ENCODE data around the gene GAST. TPM values are rescaled to one million over a fixed set of nuclear protein-coding genes. Genes with fewer than 3 reads are reported as not detected.

GAST gene, protein sequence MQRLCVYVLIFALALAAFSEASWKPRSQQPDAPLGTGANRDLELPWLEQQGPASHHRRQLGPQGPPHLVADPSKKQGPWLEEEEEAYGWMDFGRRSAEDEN
- total RNA-seq (not detected), polyA plus RNA-seq (ENCODE audit: insufficient read depth, low read depth, low replicate concordance) (not detected)
- long read RNA-seq, donor 1, result 0 reads
- long read RNA-seq, donor 2, result 0 reads

DNA sequence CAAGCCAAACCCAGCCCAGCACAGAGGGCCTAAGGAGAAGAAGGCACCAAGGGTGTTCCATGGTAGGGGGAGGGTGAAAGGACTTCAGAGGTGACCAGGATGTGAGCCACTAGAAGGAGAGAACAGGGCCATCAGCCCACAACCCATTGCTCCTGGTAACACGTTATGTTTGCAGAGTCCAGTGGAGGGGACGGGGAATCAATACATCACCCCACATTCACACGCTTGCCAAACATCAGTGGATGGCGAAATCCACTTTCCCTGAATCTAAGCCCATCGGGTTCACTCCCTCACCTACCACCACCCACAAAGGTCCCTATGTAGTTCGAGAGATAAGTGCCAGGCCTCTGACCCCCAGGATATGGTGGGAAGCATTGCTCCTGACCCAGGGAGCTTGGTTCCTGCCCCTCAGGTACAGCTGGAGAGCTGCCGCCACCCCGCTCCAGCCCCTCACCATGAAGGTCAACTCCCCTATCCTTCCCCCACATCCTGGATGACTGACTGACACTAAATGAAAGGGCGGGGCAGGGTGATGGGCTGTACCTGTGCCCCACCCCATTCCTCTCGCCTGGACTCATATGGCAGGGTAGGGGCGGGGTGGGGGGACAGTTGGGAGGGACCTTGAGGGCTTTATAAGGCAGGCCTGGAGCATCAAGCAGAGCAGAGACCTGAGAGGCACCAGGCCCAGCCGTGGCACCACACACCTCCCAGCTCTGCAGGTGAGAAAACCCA is at the start of gene GAST:
TSS of gene GAST (plus strand) at position 663 of the 732 bp plus-strand sequence. CDS start 3,106 bp downstream, outside the sequence.
- DNase-seq, result no peak
- TF ChIP-seq, protein P1, sequence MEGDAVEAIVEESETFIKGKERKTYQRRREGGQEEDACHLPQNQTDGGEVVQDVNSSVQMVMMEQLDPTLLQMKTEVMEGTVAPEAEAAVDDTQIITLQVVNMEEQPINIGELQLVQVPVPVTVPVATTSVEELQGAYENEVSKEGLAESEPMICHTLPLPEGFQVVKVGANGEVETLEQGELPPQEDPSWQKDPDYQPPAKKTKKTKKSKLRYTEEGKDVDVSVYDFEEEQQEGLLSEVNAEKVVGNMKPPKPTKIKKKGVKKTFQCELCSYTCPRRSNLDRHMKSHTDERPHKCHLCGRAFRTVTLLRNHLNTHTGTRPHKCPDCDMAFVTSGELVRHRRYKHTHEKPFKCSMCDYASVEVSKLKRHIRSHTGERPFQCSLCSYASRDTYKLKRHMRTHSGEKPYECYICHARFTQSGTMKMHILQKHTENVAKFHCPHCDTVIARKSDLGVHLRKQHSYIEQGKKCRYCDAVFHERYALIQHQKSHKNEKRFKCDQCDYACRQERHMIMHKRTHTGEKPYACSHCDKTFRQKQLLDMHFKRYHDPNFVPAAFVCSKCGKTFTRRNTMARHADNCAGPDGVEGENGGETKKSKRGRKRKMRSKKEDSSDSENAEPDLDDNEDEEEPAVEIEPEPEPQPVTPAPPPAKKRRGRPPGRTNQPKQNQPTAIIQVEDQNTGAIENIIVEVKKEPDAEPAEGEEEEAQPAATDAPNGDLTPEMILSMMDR (IDR thresholded peaks at IDR 0.05), result no peak
- no peak for TF ChIP-seq POLR2A (IDR thresholded peaks at IDR 0.05)
- no peak within 1 kb of the TSS for H3K27ac ChIP-seq
- WGBS, 2 donors, result 88 to 95% methylated on average over 12 of the region's 12 CpGs
- H3K27me3 ChIP-seq, result no peaks in the 10 kb centered on the region
- H3K9me3 ChIP-seq, result no peaks in the 10 kb centered on the region
- no peaks in the 10 kb centered on the region for H3K36me3 ChIP-seq (ENCODE audit: low read depth, missing control alignments)
- no peaks in the 10 kb centered on the region for H3K4me1 ChIP-seq
- intact Hi-C loops (cut with DNase I; ENCODE audit: low total_unique reads), result no loop called here
- no peak within 1 kb of the TSS for H3K4me3 ChIP-seq

DNA sequence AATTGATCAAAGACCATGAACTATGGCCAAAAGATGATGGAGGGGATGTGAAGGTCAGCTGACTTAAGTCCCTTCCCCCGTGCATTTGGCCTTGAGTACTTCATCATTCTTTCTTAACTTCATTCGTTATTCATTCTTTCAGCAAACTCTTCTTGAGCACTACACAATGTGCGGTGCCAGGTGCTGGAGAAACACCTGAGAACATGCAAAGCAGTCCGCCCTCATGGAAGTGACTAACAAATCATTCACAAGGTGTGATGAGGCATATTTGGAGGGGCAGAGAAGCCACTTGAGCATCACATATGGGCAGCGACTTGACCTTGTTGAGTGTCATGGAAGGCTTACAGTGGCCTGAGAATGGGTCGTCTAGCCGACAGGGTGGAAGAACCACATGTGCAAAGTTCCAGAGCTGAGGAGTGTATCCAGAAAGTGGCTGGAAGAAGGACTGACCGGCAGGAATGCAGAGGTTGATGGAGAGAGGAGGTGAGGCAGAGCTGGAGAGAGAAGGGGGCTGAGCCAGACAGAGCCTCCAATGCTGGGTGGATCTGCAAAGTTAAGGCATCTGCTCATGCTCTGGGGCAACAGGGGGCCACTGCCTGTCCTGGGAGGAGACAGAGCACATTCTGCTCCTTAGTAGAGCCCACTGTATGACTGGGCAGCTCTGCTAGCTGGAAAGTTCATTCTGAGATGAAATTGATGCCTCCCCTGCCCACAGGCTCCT is 48.5 kb upstream of the GAST start:
- no peak for DNase-seq
- Histone ChIP-seq H3K9me3 (no peaks in the 10 kb centered on the region), H3K4me3 (no peak overlapping the region), H3K27me3 (no peaks in the 10 kb centered on the region), H3K36me3 (ENCODE audit: low read depth, missing control alignments) (no peaks in the 10 kb centered on the region), H3K4me1 (peaks cover 7% of the 10 kb centered on the region), H3K27ac (no peak overlapping the region)
- intact Hi-C loops (cut with DNase I; ENCODE audit: low total_unique reads), result no loop called here
- 64 to 69% methylated on average over 8 of the region's 8 CpGs for WGBS, 2 donors
- TF ChIP-seq POLR2A (IDR thresholded peaks at IDR 0.05), result no peak
- TF ChIP-seq, protein P1 (IDR thresholded peaks at IDR 0.05), result no peak

DNA sequence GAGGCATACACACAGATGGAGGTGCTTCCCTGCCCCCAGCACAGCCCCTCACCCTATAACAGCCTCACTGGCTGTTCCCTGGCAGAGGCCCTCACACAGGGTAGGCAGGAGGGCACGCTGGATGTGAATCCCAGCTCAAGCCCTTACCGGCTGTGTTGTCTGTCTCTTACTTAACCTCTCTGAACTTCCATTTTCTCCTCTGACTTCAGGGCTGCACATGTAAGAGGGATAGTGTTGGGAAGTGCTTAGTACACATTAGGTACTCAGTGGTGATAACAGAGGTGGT is 48.0 kb upstream of the GAST start:
- WGBS, 2 donors, result 65 to 78% methylated on average over 2 of the region's 2 CpGs
- intact Hi-C loops (cut with DNase I; ENCODE audit: low total_unique reads), result no loop called here
- no peak overlapping the region for H3K27ac ChIP-seq

DNA sequence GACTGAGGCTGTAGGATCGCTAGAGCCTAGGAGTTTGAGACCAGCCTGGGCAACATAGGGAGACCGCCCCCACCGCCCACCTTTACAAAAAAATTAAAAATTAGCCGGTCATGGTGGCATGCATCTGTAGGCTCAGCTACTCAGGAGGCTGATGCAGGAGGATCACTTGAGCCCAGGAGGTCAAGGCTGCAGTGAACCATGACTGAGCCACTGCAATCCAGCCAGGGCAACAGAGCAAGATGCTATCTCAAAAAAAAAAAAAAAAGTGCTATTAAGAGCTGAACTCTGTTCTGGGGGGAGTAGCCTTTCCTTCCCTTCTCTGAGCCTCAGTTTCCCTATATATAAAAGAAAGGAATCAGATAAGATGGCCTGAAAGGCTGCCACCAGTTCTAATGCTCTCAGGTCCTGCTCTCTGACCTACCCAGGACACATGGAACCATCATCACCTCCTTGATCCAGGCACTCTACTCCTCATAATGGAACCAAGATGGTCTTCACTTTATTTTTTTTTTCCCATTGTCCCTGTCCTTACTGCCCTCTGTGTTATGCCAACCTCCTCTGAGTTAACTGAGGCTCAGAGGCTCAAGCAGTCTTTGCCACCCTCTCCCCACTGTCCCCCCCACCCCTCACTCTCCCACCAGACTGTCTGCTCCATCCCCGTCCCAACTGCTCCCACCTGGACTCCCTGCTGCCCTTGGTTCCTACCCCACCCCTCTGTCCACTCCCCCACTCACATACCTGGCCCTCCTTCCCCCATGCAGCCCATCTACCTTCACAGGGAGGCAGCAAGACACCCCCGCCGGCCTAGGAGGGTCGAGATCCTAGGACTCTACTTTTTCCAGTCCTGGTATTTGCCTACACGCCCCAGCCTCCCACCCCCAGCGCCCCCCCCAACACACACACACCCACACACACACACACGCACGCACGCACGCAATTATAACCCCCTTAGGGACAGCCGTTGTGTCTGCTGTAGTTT is 47.3 kb upstream of the GAST start:
- Histone ChIP-seq H3K4me3 (peak overlapping the region; percentile 44 to 52), H3K4me1 (peaks cover 7% of the 10 kb centered on the region), H3K9me3 (no peaks in the 10 kb centered on the region), H3K27ac (peak overlapping the region in 1 of 2 donors; percentile 81), H3K36me3 (ENCODE audit: low read depth, missing control alignments) (no peaks in the 10 kb centered on the region), H3K27me3 (no peaks in the 10 kb centered on the region)
- no peak for DNase-seq
- WGBS, 2 donors, result 41 to 78% methylated on average over 6 to 15 of the region's 15 CpGs
- TF ChIP-seq, protein P1 (IDR thresholded peaks at IDR 0.05), result no peak
- TF ChIP-seq POLR2A (IDR thresholded peaks at IDR 0.05), result no peak
- intact Hi-C loops (cut with DNase I; ENCODE audit: low total_unique reads), result no loop called here

More for the DNA sequence above, 48.0 kb upstream of the GAST start:
- H3K9me3 ChIP-seq, result no peaks in the 10 kb centered on the region
- TF ChIP-seq, protein P1 (IDR thresholded peaks at IDR 0.05), result no peak
- no peak for TF ChIP-seq POLR2A (IDR thresholded peaks at IDR 0.05)
- H3K36me3 ChIP-seq (ENCODE audit: low read depth, missing control alignments), result no peaks in the 10 kb centered on the region
- H3K4me1 ChIP-seq, result peaks cover 7% of the 10 kb centered on the region
- H3K27me3 ChIP-seq, result no peaks in the 10 kb centered on the region
- no peak for DNase-seq
- H3K4me3 ChIP-seq, result no peak overlapping the region

Data from testis (tissue), 5 donors.